CD8-positive, alpha-beta memory T cell (primary cell): ENCODE measurements around the gene SLC8A1. TPM values are rescaled to one million over a fixed set of nuclear protein-coding genes. Genes with fewer than 3 reads are reported as not detected.

Experiments used
- CTCF ChIA-PET: fragments of 350-600 bp; sonication (Branson Sonifier 250); formaldehyde crosslinking; loops from one replicate; lab custom pipeline; 2021; ENCODE audit warnings: antibody characterized with exemption; lab: Charles Lee
- POLR2A ChIA-PET: fragments of 350-600 bp; sonication (Branson Sonifier 250); formaldehyde crosslinking; loops from one replicate; lab custom pipeline; 2021; ENCODE audit warnings: antibody characterized with exemption; lab: Charles Lee
- DNase-seq, 5 donors: peaks; one replicate each; pipeline versions ENCODE4 v3.0.0 to v3.0.0-alpha.2; 2020 to 2022; ENCODE audit warnings: mixed read lengths in 1 of 5
- H3K27ac ChIP-seq: one replicate; pipeline ENCODE4 v1.7.0; 2013; ENCODE audit warnings: low read depth, mild to moderate bottlenecking, low read length, moderate library complexity
- H3K27me3 ChIP-seq: 2 replicates; pipeline ENCODE4 v1.7.0; 2013; ENCODE audit warnings: low read length, mild to moderate bottlenecking; ENCODE audit not compliant: insufficient read depth, poor library complexity, severe bottlenecking
- H3K36me3 ChIP-seq: 2 replicates; pipeline ENCODE4 v1.7.0; 2013; ENCODE audit warnings: mild to moderate bottlenecking, low read length, moderate library complexity; ENCODE audit not compliant: insufficient read depth
- H3K4me1 ChIP-seq: 2 replicates; pipeline ENCODE4 v1.7.0; 2013; ENCODE audit warnings: mild to moderate bottlenecking, low read length, moderate library complexity; ENCODE audit not compliant: insufficient read depth
- H3K4me3 ChIP-seq: 2 replicates; pipeline ENCODE4 v1.7.0; 2013; ENCODE audit warnings: mild to moderate bottlenecking, low read length
- H3K9me3 ChIP-seq: 2 replicates; pipeline ENCODE4 v1.7.0; 2013; ENCODE audit warnings: mild to moderate bottlenecking, low read length
- H3K27ac Mint-ChIP-seq, 8 donors: one replicate each; pipeline ENCODE4 v1.8.0; 2020 to 2021; ENCODE audit warnings: mixed read lengths in 8 of 8, mild to moderate bottlenecking in 6 of 8, inconsistent platforms in 3 of 8, moderate library complexity in 3 of 8
- H3K27me3 Mint-ChIP-seq, 2 donors: one replicate each; pipeline ENCODE4 v1.8.0; 2020 to 2021; ENCODE audit warnings: mixed read lengths in 2 of 2, mild to moderate bottlenecking in 1 of 2, moderate library complexity in 1 of 2
- H3K36me3 Mint-ChIP-seq, 3 donors: one replicate each; pipeline ENCODE4 v1.8.0; 2020 to 2021; ENCODE audit warnings: mixed read lengths in 3 of 3, inconsistent platforms in 1 of 3, mild to moderate bottlenecking in 1 of 3
- H3K4me1 Mint-ChIP-seq, 3 donors: one replicate each; pipeline ENCODE4 v1.8.0; 2020 to 2021; ENCODE audit warnings: mixed read lengths in 3 of 3, inconsistent platforms in 1 of 3, mild to moderate bottlenecking in 1 of 3
- H3K4me3 Mint-ChIP-seq, 7 donors: one replicate each; pipeline ENCODE4 v1.8.0; 2020 to 2021; ENCODE audit warnings: mixed read lengths in 7 of 7, mild to moderate bottlenecking in 6 of 7, moderate library complexity in 4 of 7, inconsistent platforms in 2 of 7
- H3K9me3 Mint-ChIP-seq, 5 donors: one replicate each; pipeline ENCODE4 v1.8.0; 2020 to 2022; ENCODE audit warnings: mixed read lengths in 5 of 5, mild to moderate bottlenecking in 3 of 5, moderate library complexity in 2 of 5, inconsistent platforms in 1 of 5
- polyA plus RNA-seq: library from polyadenylated mRNA; unstranded; fragments of 300-500 nt; fragmentation: Illumina TruSeq; gene quantifications from one replicate; pipeline ENCODE4 v1.2.3, GENCODE V29; 2021
- total RNA-seq, 2 experiments: library from RNA; stranded (reverse); gene quantifications; one replicate each; pipeline ENCODE4 v1.2.3, GENCODE V29; 2021

Gene SLC8A1
- total and polyA plus RNA-seq, 3 experiments from 2014 or later = 0.15 to 0.22 TPM; not detected in 1

GRCh38 chr2:40047406-40047805 lies 404.5 kb downstream of the SLC8A1 start:
- Histone ChIP-seq H3K4me1 (no peaks in the 10 kb centered on the region), H3K27me3 (no peaks in the 10 kb centered on the region), H3K9me3 (no peaks in the 10 kb centered on the region), H3K4me3 (no peak overlapping the region), H3K27ac (no peak overlapping the region), H3K36me3 (no peaks in the 10 kb centered on the region)
- POLR2A ChIA-PET = no interaction called here
- Mint-ChIP-seq H3K27me3 (no peaks in the 10 kb centered on the region), H3K9me3 (peaks cover 0 to 2% (median 0%) of the 10 kb centered on the region in 5 donors), H3K4me3 (no peak overlapping the region), H3K36me3 (no peaks in the 10 kb centered on the region), H3K4me1 (no peaks in the 10 kb centered on the region), H3K27ac (no peak overlapping the region)
- CTCF ChIA-PET = no interaction called here
- DNase-seq = no peak
